RPMI8226 (cell line): ENCODE measurements around the gene PLA2G6.
"Not testable (repeated sequence)": the region's sequence is repeated elsewhere in the genome, so short reads cannot be mapped to it uniquely, and the experiment has no call there.

ENCODE experiments used
- DNase-seq: peaks from one replicate; pipeline ENCODE4 v3.0.0-alpha.2; 2015

PLA2G6 gene

DNA sequence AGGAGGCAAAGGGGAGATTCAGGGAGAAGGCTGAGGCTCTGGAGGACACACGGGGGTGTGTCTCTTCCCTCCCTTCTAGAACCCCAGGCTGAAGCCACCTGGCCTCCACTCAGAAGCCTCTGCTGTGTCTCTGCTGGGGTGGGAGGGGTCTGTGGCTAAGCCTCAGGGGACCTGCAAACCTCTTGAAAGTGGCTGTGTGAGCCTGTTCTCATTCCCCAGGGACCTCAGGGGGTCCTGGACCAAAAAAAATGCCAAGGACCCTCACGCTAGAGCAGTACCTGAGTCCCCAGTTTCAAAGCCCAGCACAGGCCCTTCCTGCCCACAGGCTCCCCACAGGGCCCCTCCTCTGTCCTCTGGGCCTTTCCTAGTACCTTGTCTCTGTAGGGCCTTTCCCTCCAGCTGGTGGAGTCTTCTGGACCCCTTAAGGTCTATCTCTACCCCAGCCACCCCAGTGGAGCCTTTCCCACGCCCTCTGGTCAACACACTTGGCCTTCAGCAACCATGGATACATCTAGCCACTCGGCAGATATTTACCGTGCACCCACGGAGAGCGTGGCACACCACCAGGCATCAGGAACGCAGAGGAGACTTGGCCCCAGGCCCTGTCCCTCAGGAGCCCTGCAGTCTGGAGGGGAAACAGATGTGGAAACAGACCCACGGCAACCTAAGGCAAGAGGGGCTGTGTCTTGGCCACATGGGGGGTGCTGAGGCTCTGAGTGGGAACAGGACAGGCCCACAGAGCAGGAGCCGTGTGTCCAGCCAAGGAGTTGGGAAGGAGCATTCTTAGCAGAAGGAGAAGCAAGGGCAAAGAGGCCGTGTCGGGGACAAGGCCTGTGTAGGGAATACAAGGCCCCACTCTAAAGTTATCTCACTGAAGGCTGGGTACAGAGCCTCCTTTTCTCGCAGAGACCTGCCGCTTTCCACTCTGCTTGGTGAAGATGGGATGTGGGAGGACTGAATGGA lies 18.5 kb downstream of the PLA2G6 start:
- no peak for DNase-seq

DNA sequence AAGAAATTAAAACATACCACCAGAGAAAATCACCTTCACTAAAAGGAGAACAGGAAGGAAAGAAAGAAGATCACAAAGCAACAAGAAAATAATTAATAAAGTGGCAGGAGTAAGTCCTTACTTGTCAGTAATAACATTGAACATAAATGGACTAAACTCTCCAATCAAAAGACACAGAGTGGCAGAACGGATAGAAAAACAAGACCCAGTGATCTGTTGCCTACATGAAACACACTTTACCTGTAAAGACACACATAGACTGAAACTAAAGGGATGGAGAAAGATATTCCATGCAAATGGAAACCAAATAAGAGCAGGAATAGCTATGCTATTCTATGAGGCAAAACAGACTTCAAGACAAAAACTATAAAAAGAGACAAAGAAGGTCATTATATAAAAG lies 25.9 kb downstream of the PLA2G6 start:
- DNase-seq = no peak

DNA sequence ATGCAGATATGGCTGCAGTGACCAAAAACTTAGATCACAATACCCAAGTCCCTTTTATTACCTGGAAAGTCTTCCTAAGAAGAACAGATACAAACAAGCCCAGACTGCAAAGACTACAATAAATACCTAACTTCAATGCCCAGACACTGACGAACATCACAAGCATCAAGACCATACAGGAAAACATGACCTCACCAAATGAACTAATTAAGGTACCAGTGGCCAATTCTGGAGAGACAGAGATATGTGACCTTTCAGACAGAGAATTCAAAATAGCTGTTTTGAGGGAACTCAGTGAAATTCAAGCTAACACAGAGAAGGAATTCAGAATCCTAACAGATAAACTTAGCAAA lies 27.1 kb downstream of the PLA2G6 start:
- DNase-seq = not testable (repeated sequence)

DNA sequence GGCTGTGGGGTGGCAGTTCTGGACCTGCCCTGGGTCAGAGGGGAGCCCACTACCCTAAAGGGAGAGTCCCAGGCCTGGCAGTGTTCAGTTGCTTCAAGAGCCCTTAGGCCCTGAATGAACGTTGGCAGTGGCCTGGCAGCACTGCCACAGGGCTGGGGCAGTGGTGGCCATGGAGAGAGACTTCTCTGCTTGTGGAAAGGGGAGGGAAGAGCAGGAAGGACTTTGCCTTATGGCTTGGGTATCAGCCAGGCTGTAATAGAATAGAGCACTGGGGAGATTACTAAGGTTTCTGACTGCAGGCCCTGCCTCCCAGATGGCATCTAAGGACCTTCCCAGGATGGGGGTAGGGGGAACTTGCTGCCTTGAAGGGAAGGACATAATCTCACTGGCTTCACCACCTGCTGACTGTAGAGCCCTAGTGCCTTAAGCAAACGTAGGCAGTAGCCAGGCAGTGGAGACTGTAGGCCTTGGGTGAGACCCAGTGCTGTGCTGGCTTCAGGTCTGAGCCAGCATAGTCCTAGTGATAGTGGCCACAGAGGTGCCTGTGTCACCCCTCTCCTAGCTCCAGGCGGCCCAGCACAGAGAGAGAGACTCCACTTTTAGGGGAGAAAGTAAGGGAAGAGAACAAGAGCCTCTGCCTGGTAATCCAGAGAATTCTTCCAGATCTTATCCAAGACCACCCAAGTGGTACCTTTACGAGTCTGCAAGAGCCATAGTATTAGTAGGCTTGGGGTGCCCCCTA lies 27.6 kb downstream of the PLA2G6 start:
- no peak for DNase-seq

DNA sequence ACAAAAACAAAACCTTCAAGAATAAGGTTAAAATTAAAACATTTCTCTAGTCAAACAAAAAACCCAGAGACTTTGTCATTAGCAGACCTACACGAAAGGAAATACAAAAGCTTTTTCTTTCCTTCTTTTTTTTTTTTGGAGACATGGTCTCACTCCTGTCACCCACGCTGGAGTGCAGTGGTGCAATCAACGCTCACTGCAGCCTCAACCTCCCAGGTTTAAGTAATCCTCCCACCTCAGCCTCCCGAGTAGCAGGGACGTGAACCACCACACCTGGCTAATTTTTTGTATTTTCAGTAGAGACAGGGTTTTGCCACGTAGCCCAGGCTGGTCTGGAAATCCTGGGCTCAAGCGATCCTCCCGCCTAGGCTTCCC lies 30.5 kb downstream of the PLA2G6 start:
- DNase-seq = no peak

DNA sequence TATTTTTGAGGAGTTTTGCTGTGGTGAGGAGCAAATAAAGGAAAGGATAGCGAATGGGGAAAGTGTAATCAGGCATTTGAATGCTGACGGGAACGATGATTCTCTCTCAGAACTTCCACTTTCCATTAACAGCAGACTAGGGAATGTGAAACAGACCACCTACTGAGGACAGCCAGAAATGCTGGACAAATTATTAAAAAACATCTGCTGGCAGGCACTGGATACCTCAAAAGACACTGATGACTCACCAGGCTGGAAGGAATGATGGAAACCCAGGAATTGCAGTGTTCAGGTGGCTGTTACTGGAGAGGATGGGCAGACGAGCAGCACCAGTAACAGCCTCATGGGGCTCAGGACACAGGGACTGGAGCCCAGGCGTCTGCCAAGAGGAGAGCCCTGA lies 33.4 kb downstream of the PLA2G6 start:
- DNase-seq = no peak

DNA sequence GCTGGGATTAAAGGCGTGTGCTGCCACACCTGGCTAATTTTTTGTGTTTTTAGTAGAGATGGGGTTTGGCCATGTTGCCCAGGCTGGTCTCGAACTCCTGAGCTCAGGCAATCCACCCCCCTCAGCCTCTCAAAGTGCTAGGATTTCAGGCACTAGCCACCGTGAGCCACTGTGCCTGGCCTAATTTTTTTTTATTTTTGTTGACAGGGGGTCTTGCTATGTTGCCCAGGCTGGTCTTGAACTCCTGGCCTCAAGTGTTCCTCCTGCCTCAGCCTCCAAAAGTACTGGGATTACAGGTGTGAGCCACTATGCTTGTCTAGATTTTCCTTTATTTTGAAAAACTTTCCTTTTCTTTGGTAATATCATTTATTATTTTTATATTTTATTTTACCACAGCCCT lies 35.5 kb downstream of the PLA2G6 start:
- not testable (repeated sequence) for DNase-seq

DNA sequence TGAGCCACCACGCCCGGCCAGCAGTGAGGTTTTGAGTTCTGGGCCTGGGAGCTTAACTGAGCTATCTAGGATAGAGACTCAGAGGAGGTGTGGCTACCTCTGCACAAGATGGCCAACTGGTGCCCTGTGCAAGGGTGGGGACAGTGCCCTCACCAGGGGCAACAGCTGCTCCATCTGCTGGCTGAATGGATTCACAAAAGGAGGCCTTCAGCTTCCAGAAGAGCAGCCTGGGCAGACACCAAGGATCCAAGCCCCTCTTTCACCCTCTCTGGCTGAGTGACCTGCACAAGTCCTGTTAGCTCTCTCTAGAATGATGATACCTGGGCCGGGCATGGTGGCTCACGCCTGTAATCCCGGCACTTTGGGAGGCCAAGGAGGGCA lies 37.6 kb downstream of the PLA2G6 start:
- peak; percentile 11 for DNase-seq

DNA sequence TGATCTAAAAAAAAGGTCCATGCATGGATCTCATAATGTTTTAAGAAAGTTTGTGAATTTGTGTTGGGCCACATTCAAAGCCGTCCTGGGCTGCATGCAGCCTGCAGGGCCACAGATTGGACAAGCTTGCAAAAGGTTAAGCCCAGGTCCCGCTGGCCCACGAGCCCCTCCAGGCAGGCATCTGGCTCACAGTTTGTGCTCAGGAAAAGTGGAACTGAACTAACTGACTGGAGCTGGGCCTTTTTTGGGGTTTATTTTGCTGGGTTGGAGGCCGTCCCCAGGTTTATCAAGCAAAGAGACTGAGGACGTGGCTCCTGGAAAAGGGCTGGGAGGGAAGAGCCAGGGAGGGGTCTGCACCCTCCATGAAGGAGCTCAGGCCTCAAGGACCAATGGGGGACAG lies 39.0 kb downstream of the PLA2G6 start:
- DNase-seq = no peak

DNA sequence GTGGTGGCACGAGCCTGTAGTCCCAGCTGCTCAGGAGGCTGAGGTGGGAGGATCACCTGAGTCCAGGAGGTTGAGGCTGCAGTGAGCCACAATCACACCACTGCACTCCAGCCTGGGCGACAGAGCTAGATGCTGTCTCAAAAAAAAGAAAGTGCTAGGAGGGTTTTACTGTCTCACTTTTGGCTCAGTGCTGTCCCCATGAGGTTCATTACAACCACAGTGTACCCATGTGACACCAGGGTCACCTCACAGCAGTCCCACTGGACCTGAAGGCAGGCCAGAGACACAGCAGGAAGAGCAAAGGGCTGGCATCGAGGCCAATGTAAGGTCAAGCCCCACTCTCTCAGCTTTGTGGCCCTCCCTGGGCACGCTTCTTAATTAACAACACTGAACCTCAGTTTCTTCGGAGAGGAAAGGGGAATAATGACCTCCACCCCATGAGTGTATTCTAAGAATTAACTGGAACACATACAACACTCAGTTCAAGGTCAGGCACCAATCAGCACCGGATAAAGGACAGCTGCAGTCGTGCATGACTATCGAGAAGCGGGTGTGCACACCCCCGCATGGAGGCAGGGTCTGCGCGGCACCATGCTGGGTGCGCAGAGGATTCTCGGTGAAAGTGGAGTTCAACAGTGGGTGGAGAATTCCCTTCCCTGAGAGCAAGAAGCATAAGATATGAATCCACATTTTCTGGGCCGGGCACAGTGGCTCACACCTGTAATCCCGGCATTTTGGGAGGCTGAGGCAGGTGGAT lies 40.2 kb downstream of the PLA2G6 start:
- no peak for DNase-seq

DNA sequence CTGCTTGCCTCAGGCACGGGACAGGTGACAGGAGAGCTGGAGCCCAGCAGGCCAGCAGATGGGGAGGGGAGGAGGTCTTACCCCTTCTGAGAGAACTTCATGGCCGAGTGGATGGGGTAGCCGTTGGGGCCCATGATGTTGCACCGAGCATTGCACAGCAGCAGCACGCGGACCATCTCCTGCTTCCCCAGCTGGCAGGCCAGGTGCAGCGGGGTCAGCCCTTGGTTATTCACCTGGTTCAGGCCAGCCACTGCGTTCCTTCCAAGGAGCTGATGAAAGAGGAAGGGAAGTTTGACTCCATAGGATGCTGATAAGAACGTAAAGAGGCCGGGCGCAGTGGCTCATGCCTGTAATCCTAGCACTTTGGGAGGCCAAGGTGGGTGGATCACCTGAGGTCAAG lies 41.7 kb downstream of the PLA2G6 start:
- no peak for DNase-seq

DNA sequence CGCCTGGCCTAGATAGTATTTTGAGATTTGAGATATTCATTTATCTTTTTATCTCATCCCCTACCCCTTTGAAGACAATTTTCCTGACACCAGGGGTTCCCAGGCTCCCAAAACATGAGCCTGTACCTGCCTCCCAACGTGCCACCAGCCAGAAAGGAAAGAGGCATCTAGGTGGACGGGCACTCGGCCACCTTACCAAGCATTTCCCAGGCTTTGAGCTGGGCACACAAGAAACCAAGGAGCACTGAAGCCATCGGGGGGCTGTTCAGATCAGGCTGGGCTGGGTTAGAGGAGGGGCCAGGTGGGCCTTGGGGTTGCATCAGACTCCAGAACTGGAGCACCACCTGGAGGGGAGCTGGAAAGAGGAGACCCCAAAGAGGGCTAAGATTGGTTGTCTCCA lies 42.7 kb downstream of the PLA2G6 start:
- DNase-seq = no peak

DNA sequence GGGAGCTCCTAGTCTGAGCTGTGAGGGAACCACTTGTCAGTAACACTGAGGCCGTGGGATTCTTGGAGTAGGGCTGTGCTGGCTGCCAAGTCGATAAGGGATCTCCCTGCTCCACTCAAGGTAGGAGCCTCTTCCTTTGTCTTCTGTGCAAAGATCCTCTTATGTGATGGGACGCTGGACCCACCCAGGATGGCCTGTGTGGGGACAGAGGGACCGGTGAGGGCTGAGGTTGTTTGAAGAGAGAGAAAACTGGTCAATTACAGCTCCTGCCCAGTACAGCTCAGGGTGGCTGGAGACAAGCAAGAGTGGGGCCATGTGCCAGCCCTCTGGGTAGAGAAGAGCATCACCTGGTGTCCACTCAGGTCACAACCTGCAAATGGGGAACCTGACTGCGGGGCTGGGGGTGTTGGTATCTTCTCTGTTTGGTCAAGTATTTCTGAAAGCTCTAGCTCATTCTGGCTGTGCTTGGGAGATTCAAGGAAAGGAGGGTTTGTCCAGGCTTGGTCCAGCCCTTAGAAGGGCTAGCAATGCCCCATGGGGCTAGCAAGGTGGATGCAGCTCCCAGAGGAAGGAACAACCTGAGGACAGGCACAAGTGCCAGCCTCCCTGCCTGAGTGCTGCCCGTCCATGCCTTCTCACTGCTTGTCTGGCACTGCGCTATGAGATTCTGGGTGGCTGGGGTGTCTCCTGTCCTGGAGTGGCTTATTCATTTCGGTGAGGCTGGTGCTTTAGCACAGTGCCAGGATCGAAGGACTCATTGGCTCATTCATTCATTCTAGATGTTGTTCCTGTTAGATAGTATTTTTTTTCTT lies 43.5 kb downstream of the PLA2G6 start:
- DNase-seq = no peak

DNA sequence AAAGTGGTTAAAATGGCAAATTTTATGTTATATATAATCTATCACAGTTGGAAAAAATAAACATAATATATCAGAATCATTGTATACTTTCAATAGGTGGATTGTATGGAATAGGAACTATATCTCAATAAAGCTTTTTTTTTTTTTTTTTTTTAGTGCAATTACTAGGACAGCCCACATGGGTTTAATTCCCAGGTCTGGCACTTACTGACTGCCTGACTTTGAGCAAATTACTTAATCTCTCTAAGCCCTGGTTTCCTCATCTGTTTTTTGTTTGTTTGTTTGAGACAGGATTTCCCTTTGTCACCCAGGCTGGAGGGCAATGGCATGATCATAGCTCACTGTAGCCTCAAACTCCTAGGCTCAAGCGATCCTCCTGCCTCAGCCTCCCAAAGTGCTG lies 45.0 kb downstream of the PLA2G6 start:
- DNase-seq = no peak

DNA sequence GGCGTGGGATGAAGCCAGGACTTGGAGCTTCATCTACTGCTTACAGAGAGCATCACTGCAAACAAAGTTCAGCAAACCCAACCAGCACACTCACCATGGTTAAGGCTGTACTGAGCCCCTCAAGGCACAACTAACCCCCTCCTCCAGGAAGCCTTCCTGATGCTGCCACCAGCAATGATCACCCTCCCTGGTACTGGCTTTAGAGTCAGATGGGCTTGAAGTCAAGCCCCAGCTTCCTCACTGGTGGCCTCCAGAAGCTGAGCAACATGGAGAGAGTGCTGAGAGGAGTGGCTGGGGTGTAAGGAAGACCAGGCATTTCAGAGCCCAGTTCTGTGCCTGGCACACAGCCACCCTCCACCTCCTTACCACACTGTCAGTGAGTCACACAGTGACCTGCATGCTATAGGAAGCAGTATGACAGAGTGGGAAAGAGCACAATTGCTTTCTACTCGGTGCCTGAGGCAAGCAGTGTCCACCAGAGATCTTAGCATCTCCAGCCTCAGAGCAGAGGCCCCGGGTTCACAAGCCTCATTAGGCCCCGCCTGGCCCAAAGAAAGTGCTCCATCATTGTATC lies 46.4 kb downstream of the PLA2G6 start:
- peak; percentile 30 for DNase-seq

DNA sequence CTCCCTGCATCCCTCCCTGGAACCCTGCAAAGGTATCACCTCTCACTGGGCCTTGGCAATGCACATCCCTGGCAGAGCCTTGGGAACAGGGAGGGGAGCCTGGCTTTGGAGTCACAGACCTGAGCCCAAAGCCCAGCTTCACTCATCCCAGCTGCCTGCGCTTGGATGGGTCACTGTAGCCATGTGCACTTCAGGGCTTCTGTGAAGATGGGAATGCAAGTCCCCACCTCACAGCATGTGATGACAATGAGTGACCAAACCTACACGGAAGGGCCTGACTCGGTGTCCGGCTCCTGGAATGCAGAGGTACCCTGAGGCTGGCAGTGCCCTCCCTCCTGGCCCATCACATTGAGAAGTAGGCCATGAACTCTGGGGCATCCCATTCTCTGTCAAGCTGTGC lies 48.3 kb downstream of the PLA2G6 start:
- DNase-seq = no peak

DNA sequence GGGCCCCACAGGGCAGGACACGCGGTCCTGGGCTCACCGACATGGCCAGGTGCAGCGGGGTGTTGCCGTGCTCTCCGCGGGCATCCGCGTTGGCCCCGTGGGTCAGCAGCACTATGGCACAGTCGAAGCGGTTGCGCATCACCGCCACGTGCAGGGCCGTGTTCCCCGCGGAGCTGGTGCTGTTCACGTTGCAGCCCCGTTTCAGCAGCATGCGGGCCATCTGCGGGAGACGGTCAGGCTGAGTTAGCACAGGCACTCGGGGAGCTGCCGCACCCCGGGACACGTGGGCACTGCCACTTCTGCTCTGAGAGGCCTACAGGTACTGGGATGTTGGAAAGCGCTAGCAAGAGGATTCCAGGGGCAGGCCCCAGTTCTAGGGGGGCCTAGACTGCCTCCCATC lies 48.8 kb downstream of the PLA2G6 start:
- no peak for DNase-seq

DNA sequence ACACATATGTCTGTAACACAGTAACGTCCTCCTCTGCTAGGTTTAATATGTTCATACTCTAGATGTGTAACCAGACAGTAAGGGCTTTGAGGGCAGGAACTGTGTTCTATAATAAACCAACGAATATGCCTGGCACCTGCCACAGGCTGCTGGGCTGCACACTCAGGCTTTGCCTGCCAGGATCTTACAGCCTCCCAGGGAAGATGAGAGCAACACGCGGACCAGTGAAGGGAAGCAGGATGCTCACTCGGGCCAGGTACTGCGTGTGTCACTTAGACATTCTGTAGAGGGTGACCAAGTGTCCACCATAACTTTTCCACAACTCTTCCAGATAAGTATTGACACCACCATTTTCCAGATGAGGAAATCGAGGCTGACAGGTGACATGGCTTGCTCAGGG lies 49.5 kb downstream of the PLA2G6 start:
- no peak for DNase-seq

DNA sequence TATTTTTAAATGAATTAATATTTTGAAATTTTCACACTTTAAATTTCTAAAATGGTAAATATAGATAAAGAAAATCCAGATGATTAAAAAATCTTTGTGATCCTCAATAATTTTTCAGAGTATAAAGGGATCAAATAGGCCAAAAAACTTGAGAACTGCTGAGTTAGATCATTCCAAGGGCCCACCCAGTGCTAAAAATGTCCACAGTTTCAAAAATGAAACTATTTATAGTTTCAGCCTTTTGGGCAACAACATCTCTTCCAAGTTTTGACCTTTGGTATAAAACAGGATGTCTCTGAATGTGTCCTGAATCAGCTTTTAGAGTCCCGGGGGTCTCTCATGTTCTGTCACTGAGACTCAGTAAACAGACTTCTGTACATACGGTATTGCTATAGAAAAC lies 50.2 kb downstream of the PLA2G6 start:
- DNase-seq = no peak

DNA sequence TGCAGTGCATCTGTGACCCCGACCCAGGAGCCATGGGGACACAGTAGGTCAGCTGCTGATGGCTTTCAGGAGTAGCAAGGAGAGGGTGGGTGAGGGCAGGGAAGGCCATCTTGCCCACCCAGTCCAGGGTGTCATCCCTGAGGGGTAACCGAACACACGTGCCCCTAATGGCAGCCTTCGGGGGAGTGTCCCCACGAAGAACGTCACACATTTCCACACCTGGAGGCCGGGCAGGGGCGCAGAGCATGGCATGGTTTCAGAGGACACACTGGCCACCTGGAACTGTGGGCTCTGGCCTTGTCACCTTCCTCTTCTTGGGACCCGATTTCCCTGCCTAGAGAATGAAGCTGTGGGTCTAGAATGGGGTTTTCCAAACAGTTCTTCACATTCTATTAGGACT lies 51.8 kb downstream of the PLA2G6 start:
- DNase-seq = no peak

DNA sequence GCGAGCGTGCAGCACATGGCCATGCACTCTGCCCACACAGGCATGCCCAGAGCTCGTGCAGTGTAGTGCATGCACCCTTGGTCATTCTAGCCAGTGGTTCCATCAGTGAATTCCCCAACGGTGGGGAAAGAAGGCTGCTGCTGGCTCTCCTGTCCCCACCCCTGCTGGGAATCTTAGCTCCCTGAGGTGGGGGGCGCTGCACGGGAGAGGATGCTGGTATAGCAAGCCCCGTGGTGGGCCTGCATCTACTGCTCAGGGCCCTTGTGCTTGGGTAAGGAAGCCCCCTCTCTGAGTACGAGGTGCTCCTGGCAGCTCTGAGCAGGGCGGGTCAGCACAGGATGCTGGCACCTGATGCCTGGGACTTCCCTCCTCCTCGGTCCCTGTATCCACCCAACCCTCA lies 52.6 kb downstream of the PLA2G6 start:
- DNase-seq = no peak

DNA sequence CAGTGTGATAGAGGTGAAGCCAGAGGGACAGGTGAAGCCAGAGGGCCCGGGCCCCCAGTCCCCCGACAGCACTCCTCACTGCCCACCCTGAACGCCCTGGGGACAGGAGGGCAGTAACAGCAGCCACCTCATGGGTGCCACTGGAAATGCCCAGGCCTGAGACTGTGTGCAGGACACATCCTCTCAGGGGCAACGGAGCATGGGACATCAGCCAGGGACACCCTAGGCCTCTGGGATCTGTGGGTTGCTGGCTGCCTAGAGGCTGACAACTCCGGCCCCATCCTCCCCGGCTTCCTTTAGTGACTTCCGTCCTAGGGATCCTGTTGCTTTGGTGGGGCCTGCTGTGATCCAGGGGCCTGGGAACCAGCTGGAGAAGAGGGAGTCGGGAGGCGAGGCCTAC lies 53.8 kb downstream of the PLA2G6 start:
- no peak for DNase-seq
